ENCODE measurements around the gene NELFB.

DNA sequence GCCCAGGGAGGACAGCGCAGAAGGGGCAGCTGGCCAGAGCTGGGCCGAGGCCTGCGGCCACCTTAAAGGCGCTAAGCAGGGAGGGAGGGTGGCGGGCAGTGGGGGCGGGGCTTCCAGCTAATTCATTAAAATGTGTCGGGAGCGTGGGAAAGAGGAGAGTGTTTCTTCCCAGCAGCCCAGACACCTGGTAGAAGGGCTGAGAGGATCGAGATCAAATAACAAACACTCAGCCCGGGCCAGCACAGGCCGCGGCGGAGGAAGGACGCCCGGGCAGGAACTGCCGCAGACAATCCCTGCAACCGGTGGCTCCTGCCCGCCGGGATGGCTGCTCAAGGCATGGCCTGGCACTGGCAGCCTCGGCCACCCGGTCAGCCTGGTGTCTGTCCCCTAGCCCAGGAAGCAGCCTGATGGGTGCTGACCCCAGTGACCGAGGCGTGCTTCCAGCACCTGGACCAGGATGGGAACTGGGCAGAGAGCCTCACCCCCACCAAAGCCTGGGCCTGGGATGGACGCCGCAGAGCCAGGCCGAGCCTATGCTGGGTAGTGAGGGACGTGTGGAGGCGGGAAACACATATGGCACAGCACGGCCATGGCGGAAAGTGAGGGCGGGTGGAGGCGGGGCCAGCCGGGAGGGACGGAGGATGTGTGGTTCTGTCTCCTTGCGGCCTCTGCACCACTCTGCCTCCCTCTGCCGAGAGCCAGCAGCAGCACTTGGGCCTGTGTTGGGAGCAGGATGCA lies 50.1 kb downstream of the NELFB start:
- TF ChIP-seq, protein P1, sequence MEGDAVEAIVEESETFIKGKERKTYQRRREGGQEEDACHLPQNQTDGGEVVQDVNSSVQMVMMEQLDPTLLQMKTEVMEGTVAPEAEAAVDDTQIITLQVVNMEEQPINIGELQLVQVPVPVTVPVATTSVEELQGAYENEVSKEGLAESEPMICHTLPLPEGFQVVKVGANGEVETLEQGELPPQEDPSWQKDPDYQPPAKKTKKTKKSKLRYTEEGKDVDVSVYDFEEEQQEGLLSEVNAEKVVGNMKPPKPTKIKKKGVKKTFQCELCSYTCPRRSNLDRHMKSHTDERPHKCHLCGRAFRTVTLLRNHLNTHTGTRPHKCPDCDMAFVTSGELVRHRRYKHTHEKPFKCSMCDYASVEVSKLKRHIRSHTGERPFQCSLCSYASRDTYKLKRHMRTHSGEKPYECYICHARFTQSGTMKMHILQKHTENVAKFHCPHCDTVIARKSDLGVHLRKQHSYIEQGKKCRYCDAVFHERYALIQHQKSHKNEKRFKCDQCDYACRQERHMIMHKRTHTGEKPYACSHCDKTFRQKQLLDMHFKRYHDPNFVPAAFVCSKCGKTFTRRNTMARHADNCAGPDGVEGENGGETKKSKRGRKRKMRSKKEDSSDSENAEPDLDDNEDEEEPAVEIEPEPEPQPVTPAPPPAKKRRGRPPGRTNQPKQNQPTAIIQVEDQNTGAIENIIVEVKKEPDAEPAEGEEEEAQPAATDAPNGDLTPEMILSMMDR (IDR thresholded peaks at IDR 0.05) = no peak
- TF ChIP-seq POLR2A (IDR thresholded peaks at IDR 0.05) = no peak

All from testis (tissue), 2 donors.